Testis (tissue), 3 donors: Measurements from ENCODE around the gene UGP2. TPM values are rescaled to one million over a fixed set of nuclear protein-coding genes. Genes with fewer than 3 reads are reported as not detected.
A peak's percentile ranks its signal among the peaks of the same experiment; 100 is the strongest.

Source experiments
- DNase-seq: peaks from one replicate; pipeline ENCODE4 v3.0.0-alpha.2; 2019
- H3K27ac ChIP-seq, 2 donors: fragments of 200-600 bp; sonication (generic); one replicate each; pipeline ENCODE4 v1.5.1; 2019
- H3K27me3 ChIP-seq: fragments of 200-600 bp; sonication (generic); one replicate; pipeline ENCODE4 v1.5.1; 2019
- H3K36me3 ChIP-seq: fragments of 200-600 bp; sonication (generic); one replicate; pipeline ENCODE4 v1.5.1; 2017; ENCODE audit warnings: low read depth; ENCODE audit errors: missing control alignments
- H3K4me1 ChIP-seq: fragments of 200-600 bp; sonication (generic); one replicate; pipeline ENCODE4 v1.5.1; 2019
- H3K4me3 ChIP-seq, 2 donors: fragments of 200-600 bp; sonication (generic); one replicate each; pipeline ENCODE4 v1.5.1; 2017 to 2019
- H3K9me3 ChIP-seq: fragments of 200-600 bp; sonication (generic); one replicate; pipeline ENCODE4 v1.5.1; 2017
- CTCF ChIP-seq, 3 experiments: fragments of 450-650 bp in 2 of 3; fragments of 200-600 bp in 1 of 3; sonication (generic) in 1 of 3; IDR thresholded peaks; one replicate each; pipeline ENCODE4 v1.5.1; 2016 to 2019; ENCODE audit warnings: antibody characterized with exemption in 3 of 3, mild to moderate bottlenecking in 2 of 3, moderate library complexity in 1 of 3
- POLR2A ChIP-seq: fragments of 450-650 bp; IDR thresholded peaks from one replicate; pipeline ENCODE4 v1.6.1; 2017; ENCODE audit warnings: antibody characterized with exemption, mild to moderate bottlenecking, moderate library complexity
- WGBS, 2 donors: methylation state at CpG; one replicate each; pipeline ENCODE4 v1.1.5; 2018; 5-methylcytosine and 5-hydroxymethylcytosine counted together
- intact Hi-C: fragments of 100-400 bp; cut with DNase I; formaldehyde crosslinking; loops from one replicate; pipeline ENCODE4 v1.15.1; 2023; ENCODE audit warnings: low total_unique reads
- polyA plus RNA-seq: library from polyadenylated mRNA; stranded (reverse); fragments of 350-450 nt; fragmentation: Illumina TruSeq; extraction: RNeasy Lipid Tissue Mini Kit (QIAGEN cat#74804); gene quantifications from one replicate; pipeline ENCODE4 v1.2.3, GENCODE V29; 2014; ENCODE audit warnings: low read depth, low replicate concordance; ENCODE audit not compliant: insufficient read depth
- total RNA-seq, 2 donors: library from RNA; depleted of rRNA; stranded (reverse); fragments of >200 nt; gene quantifications; one replicate each; pipeline ENCODE4 v1.2.3, GENCODE V29; 2016

The UGP2 gene
- total and polyA plus RNA-seq, 3 donors from 2014 or later: 51.7 to 70.3 (median 52.9) TPM

- Histone ChIP-seq H3K4me1 (no peaks in the 10 kb centered on the region), H3K4me3 (no peak overlapping the region), H3K27me3 (no peaks in the 10 kb centered on the region), H3K27ac (no peak overlapping the region), H3K9me3 (no peaks in the 10 kb centered on the region), H3K36me3 (no peaks in the 10 kb centered on the region)
- 74 to 86% methylated on average over 6 of the region's 6 CpGs for WGBS, 2 donors
- TF ChIP-seq POLR2A (no peak), CTCF (IDR thresholded peaks at IDR 0.05) (peak in 2 of 3 experiments; percentile 59 to 67)
- intact Hi-C loops: no loop called here
- peak; percentile 58 for DNase-seq
Observed at GRCh38 chr2:63888490-63889402, 47.0 kb downstream of the UGP2 start.

- no peaks in the 10 kb centered on the region for H3K4me1 ChIP-seq
- no peak overlapping the region for H3K27ac ChIP-seq
- no peaks in the 10 kb centered on the region for H3K36me3 ChIP-seq
- intact Hi-C loops: no loop called here
- no peak for DNase-seq
- H3K4me3 ChIP-seq: no peak overlapping the region
- H3K27me3 ChIP-seq: no peaks in the 10 kb centered on the region
- H3K9me3 ChIP-seq: no peaks in the 10 kb centered on the region
- no peak for TF ChIP-seq CTCF (IDR thresholded peaks at IDR 0.05)
- no peak for TF ChIP-seq POLR2A
- 87 to 92% methylated on average over 2 of the region's 2 CpGs for WGBS, 2 donors
Observed at GRCh38 chr2:63890678-63891077, 49.0 kb downstream of the UGP2 start.

- DNase-seq: peak; percentile 23
- no peak overlapping the region for H3K27ac ChIP-seq
- no peaks in the 10 kb centered on the region for H3K36me3 ChIP-seq
- H3K9me3 ChIP-seq: no peaks in the 10 kb centered on the region
- no peak for TF ChIP-seq POLR2A
- no peak for TF ChIP-seq CTCF (IDR thresholded peaks at IDR 0.05)
- no peaks in the 10 kb centered on the region for H3K27me3 ChIP-seq
- WGBS, 2 donors: 50 to 78% methylated on average over 1 of the region's 1 CpG
- intact Hi-C loops: no loop called here
- H3K4me1 ChIP-seq: no peaks in the 10 kb centered on the region
- no peak overlapping the region for H3K4me3 ChIP-seq
Observed at GRCh38 chr2:63891488-63892030, 49.9 kb downstream of the UGP2 start.

- no peaks in the 10 kb centered on the region for H3K4me1 ChIP-seq
- H3K9me3 ChIP-seq: no peaks in the 10 kb centered on the region
- no peak overlapping the region for H3K27ac ChIP-seq
- DNase-seq: no peak
- H3K4me3 ChIP-seq: no peak overlapping the region
- no peaks in the 10 kb centered on the region for H3K27me3 ChIP-seq
- 86 to 90% methylated on average over 2 of the region's 2 CpGs for WGBS, 2 donors
- intact Hi-C loops: no loop called here
- TF ChIP-seq POLR2A (no peak), CTCF (IDR thresholded peaks at IDR 0.05) (no peak)
- no peaks in the 10 kb centered on the region for H3K36me3 ChIP-seq
Observed at GRCh38 chr2:63893163-63893562, 51.5 kb downstream of the UGP2 start.
